ENCODE data around the gene NUDT14. TPM values are rescaled to one million over a fixed set of nuclear protein-coding genes. Genes with fewer than 3 reads are reported as not detected.

NUDT14 gene
- polyA plus RNA-seq, 1 experiment: 10.9 TPM

DNA sequence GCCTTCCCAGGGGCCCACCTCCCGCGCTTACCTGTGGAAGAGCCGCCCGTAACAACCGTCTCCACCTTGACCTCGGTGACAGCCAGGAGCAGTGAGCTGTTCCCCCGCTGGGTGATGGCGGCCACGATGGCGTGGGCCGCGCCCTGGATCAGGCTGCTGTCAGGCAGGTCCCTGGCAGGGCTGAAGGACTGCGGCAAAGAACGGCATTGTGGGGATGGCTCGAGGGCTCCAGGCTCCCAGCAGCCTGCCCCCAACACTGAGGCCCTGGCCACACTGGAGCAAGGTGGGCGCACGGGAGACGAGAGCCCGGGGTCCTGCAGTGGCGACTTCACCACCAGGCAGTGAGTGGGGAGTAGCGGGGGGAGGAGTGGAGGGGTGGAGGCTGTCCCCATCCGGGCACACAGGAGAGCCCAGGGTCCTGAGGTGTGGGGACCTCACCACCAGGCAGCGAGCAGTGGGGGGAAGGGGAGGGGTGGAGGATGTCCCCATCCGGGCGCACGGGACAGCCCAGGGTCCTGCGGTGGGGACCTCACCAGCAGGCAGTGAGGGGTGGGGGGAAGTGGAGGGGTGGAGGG is 37.6 kb downstream of the NUDT14 start:
- ChIA-PET POLR2A (no interaction called here), CTCF (no interaction called here)
- DNase-seq (ENCODE audit: low read depth): no peak
- TF ChIP-seq, protein P1, sequence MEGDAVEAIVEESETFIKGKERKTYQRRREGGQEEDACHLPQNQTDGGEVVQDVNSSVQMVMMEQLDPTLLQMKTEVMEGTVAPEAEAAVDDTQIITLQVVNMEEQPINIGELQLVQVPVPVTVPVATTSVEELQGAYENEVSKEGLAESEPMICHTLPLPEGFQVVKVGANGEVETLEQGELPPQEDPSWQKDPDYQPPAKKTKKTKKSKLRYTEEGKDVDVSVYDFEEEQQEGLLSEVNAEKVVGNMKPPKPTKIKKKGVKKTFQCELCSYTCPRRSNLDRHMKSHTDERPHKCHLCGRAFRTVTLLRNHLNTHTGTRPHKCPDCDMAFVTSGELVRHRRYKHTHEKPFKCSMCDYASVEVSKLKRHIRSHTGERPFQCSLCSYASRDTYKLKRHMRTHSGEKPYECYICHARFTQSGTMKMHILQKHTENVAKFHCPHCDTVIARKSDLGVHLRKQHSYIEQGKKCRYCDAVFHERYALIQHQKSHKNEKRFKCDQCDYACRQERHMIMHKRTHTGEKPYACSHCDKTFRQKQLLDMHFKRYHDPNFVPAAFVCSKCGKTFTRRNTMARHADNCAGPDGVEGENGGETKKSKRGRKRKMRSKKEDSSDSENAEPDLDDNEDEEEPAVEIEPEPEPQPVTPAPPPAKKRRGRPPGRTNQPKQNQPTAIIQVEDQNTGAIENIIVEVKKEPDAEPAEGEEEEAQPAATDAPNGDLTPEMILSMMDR (IDR thresholded peaks at IDR 0.05; ENCODE audit: insufficient read depth, low read depth, low read length): no peak
- Histone ChIP-seq H3K36me3 (ENCODE audit: control insufficient read depth, insufficient read depth, low read length) (no peaks in the 10 kb centered on the region), H3K27me3 (ENCODE audit: control insufficient read depth, insufficient read depth, low read length) (no peaks in the 10 kb centered on the region), H3K4me3 (ENCODE audit: low read depth, low read length) (no peak overlapping the region)

DNA sequence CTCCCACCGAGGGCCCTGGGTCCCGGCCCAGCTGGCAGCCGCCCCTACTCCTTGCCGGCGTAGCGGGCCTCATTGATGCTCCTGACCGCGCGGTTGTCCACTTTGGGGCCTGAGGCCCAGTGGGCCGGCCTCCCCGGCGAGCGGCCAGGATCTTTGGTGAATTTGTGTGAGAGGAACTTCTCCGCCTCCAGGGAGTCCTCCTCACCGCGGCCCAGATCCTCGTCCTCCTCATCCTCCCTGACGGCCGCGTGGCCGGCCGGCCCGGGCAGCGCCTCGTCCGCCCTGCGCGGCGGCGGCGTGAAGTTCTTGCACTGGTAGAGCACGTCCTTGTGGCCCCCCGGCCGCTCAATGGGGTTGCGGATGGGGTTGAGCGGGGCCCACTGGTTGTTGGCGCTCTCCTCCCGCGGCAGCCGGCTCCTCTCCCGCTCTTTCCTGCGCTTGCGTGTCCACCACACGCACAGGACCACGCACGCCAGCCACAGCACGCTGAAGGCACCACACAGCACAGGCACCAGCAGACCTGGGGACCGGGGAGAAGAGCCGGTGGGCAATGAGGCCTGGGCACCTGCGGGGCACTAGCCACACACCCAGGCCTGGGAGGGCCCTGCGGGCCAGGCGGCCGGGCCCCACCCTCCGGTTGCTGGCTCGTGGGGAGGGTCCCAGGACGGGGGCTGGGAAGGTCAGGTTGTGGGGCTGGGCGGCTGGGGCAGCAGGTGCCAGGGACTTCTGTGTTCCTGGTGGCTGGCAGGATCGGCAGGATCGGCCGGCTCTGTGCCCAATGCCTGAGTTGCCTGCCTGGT is 38.3 kb downstream of the NUDT14 start:
- ChIA-PET CTCF (no interaction called here), POLR2A (no interaction called here)
- no peaks in the 10 kb centered on the region for H3K36me3 ChIP-seq (ENCODE audit: control insufficient read depth, insufficient read depth, low read length)
- H3K4me3 ChIP-seq (ENCODE audit: low read depth, low read length): no peak overlapping the region
- no peaks in the 10 kb centered on the region for H3K27me3 ChIP-seq (ENCODE audit: control insufficient read depth, insufficient read depth, low read length)
- DNase-seq (ENCODE audit: low read depth): no peak
- TF ChIP-seq, protein P1 (IDR thresholded peaks at IDR 0.05; ENCODE audit: insufficient read depth, low read depth, low read length): no peak

DNA sequence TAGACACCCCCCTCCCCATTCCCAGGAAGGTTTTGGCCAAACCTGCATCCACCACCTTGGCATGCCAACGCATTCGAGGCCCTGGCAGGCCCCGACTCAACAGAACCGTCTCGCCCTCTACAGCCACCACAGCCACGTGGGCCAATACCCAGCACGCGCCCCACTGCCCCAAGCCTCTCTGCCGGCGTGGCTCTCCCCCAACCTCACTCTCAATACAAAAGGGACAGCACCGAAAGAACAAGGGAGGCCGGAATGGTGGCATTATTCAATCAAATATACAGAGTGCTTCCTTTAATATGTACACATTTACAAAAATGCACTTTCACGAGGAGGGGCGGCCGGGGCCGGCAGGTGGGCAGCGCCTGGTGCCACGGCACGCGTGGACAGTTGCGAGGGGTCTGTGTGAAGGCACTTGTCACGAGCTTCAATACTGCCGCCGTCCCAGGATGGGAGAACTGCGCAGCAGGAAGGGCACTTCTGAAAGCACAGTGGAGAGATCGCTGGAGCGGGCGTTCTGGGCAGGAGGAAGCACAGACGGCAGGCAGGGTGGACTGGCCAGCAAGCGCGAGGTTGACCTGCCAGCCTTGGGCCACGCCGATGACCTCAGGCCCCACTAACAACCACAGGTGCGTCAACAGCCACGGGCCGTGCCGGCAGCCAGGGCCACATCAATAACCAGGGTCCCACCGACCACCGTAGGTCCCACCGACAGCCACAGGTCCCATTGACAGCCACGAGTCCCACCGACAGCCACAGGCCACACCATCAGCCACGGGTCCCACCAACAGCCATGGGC is 39.4 kb downstream of the NUDT14 start:
- DNase-seq (ENCODE audit: low read depth): no peak
- Histone ChIP-seq H3K4me3 (ENCODE audit: low read depth, low read length) (no peak overlapping the region), H3K36me3 (ENCODE audit: control insufficient read depth, insufficient read depth, low read length) (no peaks in the 10 kb centered on the region), H3K27me3 (ENCODE audit: control insufficient read depth, insufficient read depth, low read length) (no peaks in the 10 kb centered on the region)
- TF ChIP-seq, protein P1 (IDR thresholded peaks at IDR 0.05; ENCODE audit: insufficient read depth, low read depth, low read length): no peak
- POLR2A ChIA-PET: no interaction called here
- CTCF ChIA-PET: no interaction called here

DNA sequence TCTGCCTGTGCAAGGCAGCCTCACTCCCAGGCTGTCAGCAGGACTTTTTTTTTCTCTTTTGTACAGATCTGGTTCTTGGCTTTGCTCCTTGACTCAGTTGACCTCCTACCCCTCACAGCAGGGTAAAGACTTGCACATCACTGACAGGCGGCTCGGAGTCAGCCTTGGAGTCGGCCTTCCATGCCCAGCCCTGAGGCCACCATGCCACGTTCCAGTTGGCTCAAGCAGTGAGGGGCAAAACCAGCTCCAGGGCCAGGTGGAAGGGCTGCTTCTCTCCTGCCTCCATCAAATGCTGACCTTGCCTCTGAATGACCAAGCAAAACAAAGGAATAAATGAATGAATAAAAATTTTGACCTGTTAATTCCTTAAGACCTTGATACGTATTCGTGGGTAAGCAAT is 40.1 kb downstream of the NUDT14 start:
- POLR2A ChIA-PET: no interaction called here
- no peaks in the 10 kb centered on the region for H3K27me3 ChIP-seq (ENCODE audit: control insufficient read depth, insufficient read depth, low read length)
- TF ChIP-seq, protein P1 (IDR thresholded peaks at IDR 0.05; ENCODE audit: insufficient read depth, low read depth, low read length): no peak
- DNase-seq (ENCODE audit: low read depth): no peak
- H3K4me3 ChIP-seq (ENCODE audit: low read depth, low read length): no peak overlapping the region
- CTCF ChIA-PET: no interaction called here
- H3K36me3 ChIP-seq (ENCODE audit: control insufficient read depth, insufficient read depth, low read length): no peaks in the 10 kb centered on the region

DNA sequence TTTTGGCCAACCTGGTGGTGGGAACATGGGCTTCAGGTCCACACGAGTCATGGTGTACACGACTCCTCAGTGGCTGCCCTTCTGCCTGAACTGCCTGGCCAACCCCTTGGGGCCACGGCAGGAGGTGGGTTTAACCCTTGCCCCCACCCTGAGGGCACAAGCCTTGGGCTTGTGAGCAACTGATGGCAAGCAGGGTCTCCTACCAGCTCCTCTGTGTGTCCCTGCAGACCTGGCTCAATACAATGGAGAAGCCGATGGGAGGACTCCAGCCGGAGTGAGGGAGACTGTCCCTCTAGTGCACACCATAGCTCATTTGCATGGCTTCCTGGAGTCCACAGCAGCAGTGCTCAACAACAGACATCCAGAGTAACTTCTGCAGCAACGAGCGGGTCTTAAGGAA is 40.5 kb downstream of the NUDT14 start:
- POLR2A ChIA-PET: no interaction called here
- TF ChIP-seq, protein P1 (IDR thresholded peaks at IDR 0.05; ENCODE audit: insufficient read depth, low read depth, low read length): no peak
- H3K4me3 ChIP-seq (ENCODE audit: low read depth, low read length): no peak overlapping the region
- no peaks in the 10 kb centered on the region for H3K36me3 ChIP-seq (ENCODE audit: control insufficient read depth, insufficient read depth, low read length)
- H3K27me3 ChIP-seq (ENCODE audit: control insufficient read depth, insufficient read depth, low read length): no peaks in the 10 kb centered on the region
- no peak for DNase-seq (ENCODE audit: low read depth)
- CTCF ChIA-PET: no interaction called here

Data from BJ (cell line).